Endothelial cell of umbilical vein (primary cell): ENCODE measurements around the gene CEP78. TPM values are rescaled to one million over a fixed set of nuclear protein-coding genes. Genes with fewer than 3 reads are reported as not detected.

Experiments
- BruUV-seq: library from RNA; stranded (reverse); fragments of 400-500 nt; replicated peaks from 2 replicates; lab custom pipeline; 2021; lab: Mats Ljungman, UMichigan
- CTCF ChIA-PET: fragments of 300-600, 350-600 bp; sonication (Branson Sonifier 250); formaldehyde crosslinking; loops from one replicate; lab custom pipeline; 2021; ENCODE audit warnings: antibody characterized with exemption, inconsistent platforms; lab: Charles Lee
- POLR2A ChIA-PET: fragments of 300-600, 350-600 bp; sonication (Branson Sonifier 250); formaldehyde crosslinking; loops from one replicate; lab custom pipeline; 2021; ENCODE audit warnings: antibody characterized with exemption, inconsistent platforms; lab: Charles Lee
- DNase-seq: peaks from one replicate; pipeline ENCODE4 v3.0.0-alpha.2; 2011; ENCODE audit warnings: low read depth, low spot score
- FAIRE-seq: peaks from 2 replicates; lab custom pipeline; 2011; peaks lifted over from hg19 to GRCh38; lab: Jason Lieb, UNC
- H2AFZ ChIP-seq: 2 replicates; pipeline ENCODE4 v1.6.0; 2012; ENCODE audit warnings: low read depth, low read length, control low read depth, inconsistent platforms
- H3K27ac ChIP-seq: 2 replicates; pipeline ENCODE4 v1.5.1; 2011; ENCODE audit warnings: low read depth, mild to moderate bottlenecking, control low read depth, low read length, moderate library complexity; ENCODE audit not compliant: insufficient read depth
- H3K27me3 ChIP-seq, 2 experiments: 2 replicates each; pipeline versions ENCODE4 v1.6.0 to v1.6.1; 2011; ENCODE audit warnings: low read length in 2 of 2, mixed read lengths in 1 of 2; ENCODE audit not compliant: control insufficient read depth in 2 of 2, insufficient read depth in 2 of 2
- H3K36me3 ChIP-seq, 2 experiments: 2 replicates in 1 of 2; 3 replicates in 1 of 2; pipeline ENCODE4 v1.5.1; 2011; ENCODE audit warnings: low read length in 2 of 2, mild to moderate bottlenecking in 1 of 2, moderate library complexity in 1 of 2; ENCODE audit not compliant: control insufficient read depth in 2 of 2, insufficient read depth in 2 of 2; ENCODE audit errors: extremely low read depth in 1 of 2
- H3K4me1 ChIP-seq: 3 replicates; pipeline ENCODE4 v1.5.1; 2011; ENCODE audit warnings: mild to moderate bottlenecking, low read length; ENCODE audit not compliant: control insufficient read depth, insufficient read depth; ENCODE audit errors: extremely low read depth
- H3K4me2 ChIP-seq: 2 replicates; pipeline ENCODE4 v1.6.1; 2011; ENCODE audit warnings: low read length, control low read depth, mixed read lengths; ENCODE audit not compliant: insufficient read depth
- H3K4me3 ChIP-seq, 3 experiments: fragments of 200-600 bp in 1 of 3; sonication (generic), shearing (Covaris generic) in 1 of 3; replicated peaks in 1 of 3; 2 replicates each; pipeline ENCODE4 v1.5.1; 2011 to 2016; ENCODE audit warnings: control low read depth in 3 of 3, low read length in 3 of 3, mild to moderate bottlenecking in 2 of 3, inconsistent platforms in 1 of 3, low read depth in 1 of 3, moderate library complexity in 1 of 3; ENCODE audit not compliant: insufficient read depth in 1 of 3
- H3K79me2 ChIP-seq: 2 replicates; pipeline ENCODE4 v1.6.0; 2012; ENCODE audit warnings: low read length, inconsistent platforms; ENCODE audit not compliant: control insufficient read depth, insufficient read depth
- H3K9ac ChIP-seq: replicated peaks from 2 replicates; pipeline ENCODE3; 2011; ENCODE audit warnings: low read length, control low read depth; ENCODE audit not compliant: insufficient read depth; ENCODE audit errors: extremely low read depth
- H3K9me1 ChIP-seq: replicated peaks from 3 replicates; pipeline ENCODE4 v1.6.0; 2011; ENCODE audit warnings: mild to moderate bottlenecking, low read length; ENCODE audit not compliant: control insufficient read depth, insufficient read depth; ENCODE audit errors: extremely low read depth
- H3K9me3 ChIP-seq: replicated peaks from 2 replicates; pipeline ENCODE4 v1.5.1; 2012; ENCODE audit warnings: low read length, inconsistent platforms; ENCODE audit not compliant: control insufficient read depth, insufficient read depth
- H4K20me1 ChIP-seq: replicated peaks from 2 replicates; pipeline ENCODE3; 2011; ENCODE audit warnings: mild to moderate bottlenecking, low read length; ENCODE audit not compliant: control insufficient read depth, insufficient read depth; ENCODE audit errors: extremely low read depth
- EZH2 ChIP-seq: IDR thresholded peaks from 2 replicates; pipeline ENCODE4 v1.6.1; 2012; ENCODE audit warnings: borderline replicate concordance, low read depth, mild to moderate bottlenecking, moderate library complexity, low read length, inconsistent platforms; ENCODE audit not compliant: severe bottlenecking
- FOS ChIP-seq: IDR thresholded peaks from 2 replicates; pipeline ENCODE4 v1.6.1; 2011; ENCODE audit warnings: mild to moderate bottlenecking, low read length, moderate library complexity, borderline replicate concordance; ENCODE audit not compliant: insufficient read depth
- GATA2 ChIP-seq: IDR thresholded peaks from 2 replicates; pipeline ENCODE4 v1.7.0; 2011; ENCODE audit warnings: low read depth, mild to moderate bottlenecking, moderate library complexity, mixed read lengths, low read length; ENCODE audit not compliant: insufficient read length, insufficient read depth
- JUN ChIP-seq: IDR thresholded peaks from 2 replicates; pipeline ENCODE4 v1.6.1; 2011; ENCODE audit warnings: borderline replicate concordance, low read depth; ENCODE audit not compliant: insufficient read length, insufficient read depth
- MYC ChIP-seq: IDR thresholded peaks from one replicate; pipeline ENCODE4 v1.6.1; 2011; ENCODE audit warnings: mild to moderate bottlenecking, low read depth, low read length
- POLR2A ChIP-seq: IDR thresholded peaks from 2 replicates; pipeline ENCODE4 v1.6.1; 2012; ENCODE audit warnings: low read depth, mild to moderate bottlenecking, control low read depth, low read length
- POLR2AphosphoS5 ChIP-seq: IDR thresholded peaks from 2 replicates; pipeline ENCODE4 v1.6.1; 2012; ENCODE audit warnings: low read depth, mild to moderate bottlenecking, control low read depth, low read length, moderate library complexity; ENCODE audit not compliant: insufficient read depth
- dilution Hi-C: fragments of 300-500 bp; cut with MboI; formaldehyde crosslinking; loops from one replicate; pipeline ENCODE4 v1.15.0; 2019; ENCODE audit warnings: low sequenced_read_pairs; ENCODE audit not compliant: extremely low pct_ligation_motif_present
- intact Hi-C: fragments of 100-400 bp; cut with micrococcal nuclease; formaldehyde crosslinking; loops from one replicate; pipeline ENCODE4 v1.10.0; 2022
- polyA plus RNA-seq, 4 experiments: library from polyadenylated mRNA; depleted of rRNA in 3 of 4; stranded (reverse) in 3 of 4; unstranded in 1 of 4; fragments of >200 nt; gene quantifications; 2 replicates each; pipeline versions ENCODE4 v1.2.1 to v1.2.3, GENCODE V29; 2011 to 2012; ENCODE audit warnings: missing spikeins in 1 of 4
- total RNA-seq: library from RNA; stranded (reverse); gene quantifications from 2 replicates; pipeline ENCODE4 v1.2.3, GENCODE V29; 2021
- TF ChIP-seq, protein P1 (sequence below), 2 donors: IDR thresholded peaks; 1 replicate in 1 of 2; 2 replicates in 1 of 2; pipeline ENCODE4 v1.5.1; 2011; ENCODE audit warnings: low read length in 2 of 2, mild to moderate bottlenecking in 2 of 2, moderate library complexity in 2 of 2, control low read depth in 1 of 2, inconsistent platforms in 1 of 2, low read depth in 1 of 2; ENCODE audit not compliant: insufficient read depth in 1 of 2; ENCODE audit errors: extremely low read depth in 1 of 2

The CEP78 gene
- total and polyA plus RNA-seq, 2 donors (not counting 3 experiments of a cell fraction or from before 2014, with no cell fraction given), result 6.5 to 35.9 TPM

DNA sequence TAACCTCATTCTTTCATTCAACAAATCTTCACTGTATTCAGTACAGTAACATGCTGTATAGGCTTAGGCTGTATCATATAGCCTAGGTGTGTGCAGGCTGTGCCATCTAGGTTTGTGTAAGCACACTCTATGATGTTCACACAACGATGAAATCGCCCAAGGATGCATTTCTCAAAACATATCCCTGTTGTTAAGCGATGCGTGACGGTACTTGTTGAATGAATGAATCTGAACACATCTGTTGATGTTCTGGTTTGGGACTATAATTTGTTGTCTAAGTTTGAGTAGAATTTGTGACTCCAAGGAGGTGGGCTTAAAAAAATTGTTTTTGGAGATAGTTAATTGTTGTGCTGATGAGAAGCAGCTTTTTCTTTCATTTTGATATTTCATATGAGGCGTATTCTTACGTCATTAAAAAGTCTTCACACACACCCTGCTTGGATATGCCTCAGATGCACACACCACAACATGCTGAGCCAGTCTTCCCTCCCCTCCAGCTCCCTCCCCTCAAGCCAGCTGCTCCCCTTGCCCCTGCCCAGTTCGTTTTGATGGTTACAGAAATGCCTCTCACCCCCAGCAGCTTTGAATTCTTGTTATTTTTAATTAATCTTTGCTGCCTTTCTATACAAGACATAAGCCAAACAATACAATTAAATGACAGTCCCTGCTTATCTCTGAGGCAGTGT is 55.5 kb downstream of the CEP78 start:
- POLR2A ChIA-PET, result no interaction called here
- no peaks in the 10 kb centered on the region for H3K79me2 ChIP-seq
- dilution Hi-C loops (no loop called here), intact Hi-C loops (no loop called here)
- H3K27me3 ChIP-seq, result peaks cover 0 to 5% of the 10 kb centered on the region in 2 experiments
- no peak overlapping the region for H2AFZ ChIP-seq
- TF ChIP-seq GATA2, result no peak
- TF ChIP-seq FOS, result no peak
- TF ChIP-seq POLR2AphosphoS5, result no peak
- no peak overlapping the region for H3K9ac ChIP-seq
- H3K27ac ChIP-seq, result no peak overlapping the region
- no peaks in the 10 kb centered on the region for H3K9me3 ChIP-seq
- no peaks in the 10 kb centered on the region for H3K9me1 ChIP-seq
- no peak overlapping the region for H3K4me3 ChIP-seq
- no peaks in the 10 kb centered on the region for H3K4me1 ChIP-seq
- no TSS peak for BruUV-seq
- H3K36me3 ChIP-seq, result no peaks in the 10 kb centered on the region
- CTCF ChIA-PET, result interaction anchor here (0.9 kb wide), 1 partner anchor 35 kb away, joined by 4 read pairs; no protein-coding TSS in a partner anchor
- no peaks in the 10 kb centered on the region for H4K20me1 ChIP-seq
- H3K4me2 ChIP-seq, result no peak overlapping the region
- FAIRE-seq, result no peak
- peak; percentile 47 for DNase-seq

- no peaks in the 10 kb centered on the region for H3K79me2 ChIP-seq
- no peak overlapping the region for H3K4me2 ChIP-seq
- FAIRE-seq (peak; percentile 67), DNase-seq (no peak)
- peaks cover 0 to 5% of the 10 kb centered on the region in 2 experiments for H3K27me3 ChIP-seq
- ChIA-PET CTCF (interaction anchor here (0.9 kb wide), 1 partner anchor 36 kb away, joined by 4 read pairs; no protein-coding TSS in a partner anchor), POLR2A (no interaction called here)
- dilution Hi-C loops (no loop called here), intact Hi-C loops (no loop called here)
- no TSS peak for BruUV-seq
- no peaks in the 10 kb centered on the region for H4K20me1 ChIP-seq
- no peak overlapping the region for H3K4me3 ChIP-seq
- H3K4me1 ChIP-seq, result no peaks in the 10 kb centered on the region
- H3K9me3 ChIP-seq, result no peaks in the 10 kb centered on the region
- H3K9me1 ChIP-seq, result no peaks in the 10 kb centered on the region
- no peak overlapping the region for H3K27ac ChIP-seq
- no peak for TF ChIP-seq JUN
- TF ChIP-seq MYC, result no peak
- TF ChIP-seq EZH2, result no peak
- no peak for TF ChIP-seq GATA2
- no peak for TF ChIP-seq POLR2AphosphoS5
- TF ChIP-seq, protein P1, sequence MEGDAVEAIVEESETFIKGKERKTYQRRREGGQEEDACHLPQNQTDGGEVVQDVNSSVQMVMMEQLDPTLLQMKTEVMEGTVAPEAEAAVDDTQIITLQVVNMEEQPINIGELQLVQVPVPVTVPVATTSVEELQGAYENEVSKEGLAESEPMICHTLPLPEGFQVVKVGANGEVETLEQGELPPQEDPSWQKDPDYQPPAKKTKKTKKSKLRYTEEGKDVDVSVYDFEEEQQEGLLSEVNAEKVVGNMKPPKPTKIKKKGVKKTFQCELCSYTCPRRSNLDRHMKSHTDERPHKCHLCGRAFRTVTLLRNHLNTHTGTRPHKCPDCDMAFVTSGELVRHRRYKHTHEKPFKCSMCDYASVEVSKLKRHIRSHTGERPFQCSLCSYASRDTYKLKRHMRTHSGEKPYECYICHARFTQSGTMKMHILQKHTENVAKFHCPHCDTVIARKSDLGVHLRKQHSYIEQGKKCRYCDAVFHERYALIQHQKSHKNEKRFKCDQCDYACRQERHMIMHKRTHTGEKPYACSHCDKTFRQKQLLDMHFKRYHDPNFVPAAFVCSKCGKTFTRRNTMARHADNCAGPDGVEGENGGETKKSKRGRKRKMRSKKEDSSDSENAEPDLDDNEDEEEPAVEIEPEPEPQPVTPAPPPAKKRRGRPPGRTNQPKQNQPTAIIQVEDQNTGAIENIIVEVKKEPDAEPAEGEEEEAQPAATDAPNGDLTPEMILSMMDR (IDR thresholded peaks at IDR 0.05; ENCODE audit: extremely low read depth in 1 of 2, insufficient read depth in 1 of 2, low read depth in 1 of 2, low read length in 2 of 2), result no peak
- no peak for TF ChIP-seq POLR2A
- TF ChIP-seq FOS, result no peak
- peak overlapping the region; percentile 26 for H2AFZ ChIP-seq
- no peaks in the 10 kb centered on the region for H3K36me3 ChIP-seq
- no peak overlapping the region for H3K9ac ChIP-seq
Observed at GRCh38 chr9:78292026-78292425, 56.2 kb downstream of the CEP78 start.
